Measurements from ENCODE around the gene RNF121. TPM values are rescaled to one million over a fixed set of nuclear protein-coding genes. Genes with fewer than 3 reads are reported as not detected.

RNF121 gene
- total RNA-seq, 1 experiment from 2014 or later = 26.1 TPM

DNA sequence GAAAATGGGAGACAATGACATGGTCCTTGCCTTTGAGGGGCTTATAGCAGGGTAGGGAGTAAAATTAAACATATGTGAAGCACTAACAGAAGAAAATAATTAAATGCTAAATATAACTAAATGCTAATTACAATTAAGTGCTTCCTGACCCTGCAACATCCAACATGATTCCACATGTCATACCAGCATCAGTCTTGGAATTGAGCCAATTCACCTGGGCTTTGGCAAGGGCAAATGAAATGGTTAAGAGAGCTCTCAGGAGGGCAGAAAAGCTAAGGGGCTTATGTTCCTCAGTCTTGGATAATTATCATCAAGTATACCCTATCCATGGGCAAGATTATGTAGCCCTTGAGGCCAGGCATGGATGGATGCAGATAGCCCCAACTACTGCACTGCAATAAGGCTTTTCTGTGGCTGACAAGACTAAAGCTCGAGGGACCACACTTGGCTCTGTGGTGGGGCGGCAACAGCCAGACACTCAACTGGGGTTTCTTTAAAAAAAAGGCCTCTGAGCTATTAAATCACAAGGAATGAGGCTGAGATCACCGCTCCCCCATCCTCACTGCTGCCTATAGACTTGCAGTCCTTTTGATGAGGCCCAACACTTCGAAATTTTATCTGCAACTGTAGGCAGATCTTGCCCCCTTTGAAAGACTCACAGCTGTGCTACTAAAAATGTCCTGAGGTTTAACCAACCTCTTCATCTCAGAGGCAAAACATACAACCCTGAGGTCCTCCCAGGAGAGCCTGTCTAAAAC, 108.9 kb downstream of the RNF121 start:
- DNase-seq (ENCODE audit: low read depth) = no peak

DNA sequence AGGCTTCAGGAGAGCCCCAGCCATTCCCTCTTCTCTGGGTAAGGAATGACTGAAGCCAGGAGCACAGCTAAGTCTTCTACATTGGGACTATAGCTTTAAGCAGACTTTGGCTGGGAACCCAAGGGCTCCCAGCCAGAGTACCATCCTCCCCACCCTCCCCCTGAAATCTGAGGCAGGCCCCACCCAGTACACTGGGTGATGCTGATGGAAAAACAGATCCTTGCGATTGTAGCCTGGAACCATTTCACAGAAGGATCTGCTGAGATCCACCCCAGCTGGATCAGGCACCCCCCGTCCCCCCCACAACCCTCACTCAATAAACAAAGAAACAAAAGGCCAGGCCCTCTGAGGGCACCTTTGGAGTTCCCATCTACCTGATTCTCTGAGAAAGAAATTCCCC, 109.6 kb downstream of the RNF121 start:
- DNase-seq (ENCODE audit: low read depth) = peak; percentile 35

DNA sequence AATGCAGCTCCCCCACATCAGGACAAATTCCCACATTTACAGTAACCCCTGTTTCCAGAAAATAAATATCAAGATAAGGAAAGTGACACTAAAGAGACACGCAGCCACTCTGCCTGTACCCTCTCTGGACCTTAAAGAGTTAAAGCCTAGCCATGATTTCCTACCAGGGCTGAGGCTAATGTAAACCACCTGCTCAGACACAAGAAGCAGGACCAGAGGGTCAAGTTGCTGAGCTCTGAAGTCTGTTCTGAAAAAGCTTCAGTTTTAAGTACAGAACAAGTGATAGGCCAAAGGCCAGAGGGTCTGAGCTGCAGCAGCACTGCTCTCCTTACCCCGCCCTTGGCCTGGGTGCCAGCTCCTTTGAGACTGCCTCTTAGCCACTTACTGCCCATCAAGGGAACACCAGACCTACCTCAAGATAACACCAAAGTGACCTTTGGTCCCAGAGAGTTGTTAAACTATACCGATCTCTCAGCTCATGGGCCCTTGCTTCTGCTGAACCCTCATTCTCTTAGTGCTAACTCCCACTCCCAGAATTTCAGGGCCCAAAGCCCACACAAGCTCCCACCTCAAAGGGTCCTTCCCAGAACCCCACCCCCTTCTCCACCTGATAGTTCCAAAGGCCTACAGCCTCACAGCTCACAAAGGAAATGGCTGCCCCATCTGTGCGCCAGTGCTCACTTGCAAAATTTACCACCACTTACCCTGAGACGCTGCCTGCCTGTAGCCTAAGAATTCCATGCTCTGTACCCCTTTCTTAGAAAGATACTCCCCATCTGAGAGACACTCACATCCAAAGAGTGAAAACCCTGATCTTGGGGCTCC, 110.4 kb downstream of the RNF121 start:
- no peak for DNase-seq (ENCODE audit: low read depth)

DNA sequence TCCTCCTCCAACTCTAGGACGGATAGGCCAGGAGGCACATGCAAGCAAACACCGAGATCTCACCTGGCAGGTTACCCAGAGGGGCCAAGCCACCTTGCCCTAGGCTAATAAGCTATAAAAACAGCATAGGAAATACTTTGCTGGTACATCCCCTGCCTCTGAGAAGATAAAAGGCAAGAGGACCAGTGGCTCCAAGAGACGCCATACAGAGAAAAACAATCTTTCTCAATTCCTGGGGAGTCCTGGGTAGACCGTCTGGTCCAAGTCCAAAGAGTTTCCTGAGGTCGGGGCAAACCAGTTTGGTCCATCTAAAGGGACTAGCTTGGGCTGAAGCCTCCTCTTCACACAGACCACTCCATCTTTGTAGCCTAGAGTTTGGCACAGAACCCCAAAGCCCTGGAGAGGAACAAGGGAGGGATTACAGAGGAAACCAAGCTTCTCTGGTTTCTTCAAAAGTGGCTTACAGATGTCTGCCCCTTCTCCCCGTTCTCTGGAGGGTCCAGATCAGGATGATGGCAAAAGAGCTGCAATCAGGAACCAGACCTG, 111.1 kb downstream of the RNF121 start:
- no peak for DNase-seq (ENCODE audit: low read depth)

DNA sequence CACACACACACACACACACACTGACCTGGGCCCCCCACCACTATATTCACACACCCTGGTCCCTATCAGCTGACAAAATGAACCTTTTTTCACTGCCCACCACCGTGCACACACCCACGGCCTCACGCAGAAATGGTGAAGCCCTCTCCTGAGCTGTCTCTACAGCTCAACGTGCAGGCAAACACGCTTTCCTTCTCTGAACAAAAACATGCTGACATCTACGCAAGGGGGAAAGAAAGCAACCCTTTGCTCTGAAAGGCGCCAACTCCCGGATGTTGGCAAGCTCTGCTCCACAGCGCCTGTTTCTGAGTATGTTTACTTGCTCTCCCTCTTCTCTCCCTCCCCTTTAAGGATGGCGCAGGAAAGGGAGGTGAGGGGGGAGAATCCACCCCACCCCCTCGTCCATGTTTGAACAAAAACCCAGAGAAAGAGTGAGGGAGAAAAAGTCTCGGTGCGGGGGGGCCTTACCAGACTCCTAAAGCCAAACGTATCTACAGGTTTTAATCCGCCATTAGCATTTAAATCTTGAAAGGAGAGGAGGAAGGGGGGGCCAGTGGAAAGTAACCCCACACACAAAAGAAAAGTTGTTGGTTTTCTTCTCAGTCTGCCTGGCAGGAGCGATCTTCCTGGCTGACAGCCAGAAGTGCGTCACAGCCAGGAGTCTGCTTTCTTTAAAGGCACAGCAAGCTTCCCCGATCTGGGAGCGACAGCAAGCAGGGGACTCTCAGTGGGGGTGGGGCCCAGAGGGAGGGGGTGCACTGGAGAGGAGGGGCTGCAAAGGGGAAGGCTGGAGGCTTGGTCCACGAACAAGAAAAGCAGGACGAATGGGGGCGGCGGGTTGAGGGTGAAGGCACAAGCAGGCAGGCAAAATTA, 111.9 kb downstream of the RNF121 start:
- DNase-seq (ENCODE audit: low read depth) = peak; percentile 88

DNA sequence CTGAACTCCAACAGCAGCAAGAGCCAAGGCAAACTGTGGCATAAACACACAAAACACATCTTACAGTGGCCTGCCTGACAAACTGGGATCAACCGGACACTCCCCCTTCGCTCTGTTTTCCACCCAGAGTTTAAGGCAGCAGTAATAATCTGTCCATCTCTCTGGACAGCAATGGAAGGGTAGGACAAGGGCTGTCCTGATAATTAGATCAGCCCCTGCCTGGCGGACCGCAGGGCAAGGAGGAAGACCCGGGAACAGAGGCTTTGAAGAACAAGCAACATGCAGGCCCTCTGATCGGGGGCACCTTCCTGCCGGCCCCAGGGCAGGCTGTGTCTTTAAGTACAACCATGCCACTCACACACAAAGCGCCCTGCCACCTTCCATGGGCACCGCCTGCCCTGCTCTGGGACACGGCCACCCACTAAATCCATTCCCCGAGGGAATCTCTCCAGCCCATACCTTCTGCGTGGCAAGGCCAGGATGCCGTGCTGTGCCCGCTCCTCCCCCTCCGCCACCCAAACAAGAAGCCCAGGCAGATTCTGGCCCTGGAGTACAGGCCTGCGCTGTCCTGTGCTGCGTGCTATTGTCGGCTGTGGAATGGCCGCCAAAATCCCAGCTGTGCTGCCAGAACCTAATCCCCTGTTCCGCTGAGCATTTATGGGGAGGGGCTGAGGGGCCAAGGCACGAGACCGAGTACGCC, 112.7 kb downstream of the RNF121 start:
- DNase-seq (ENCODE audit: low read depth) = peak; percentile 70

DNA sequence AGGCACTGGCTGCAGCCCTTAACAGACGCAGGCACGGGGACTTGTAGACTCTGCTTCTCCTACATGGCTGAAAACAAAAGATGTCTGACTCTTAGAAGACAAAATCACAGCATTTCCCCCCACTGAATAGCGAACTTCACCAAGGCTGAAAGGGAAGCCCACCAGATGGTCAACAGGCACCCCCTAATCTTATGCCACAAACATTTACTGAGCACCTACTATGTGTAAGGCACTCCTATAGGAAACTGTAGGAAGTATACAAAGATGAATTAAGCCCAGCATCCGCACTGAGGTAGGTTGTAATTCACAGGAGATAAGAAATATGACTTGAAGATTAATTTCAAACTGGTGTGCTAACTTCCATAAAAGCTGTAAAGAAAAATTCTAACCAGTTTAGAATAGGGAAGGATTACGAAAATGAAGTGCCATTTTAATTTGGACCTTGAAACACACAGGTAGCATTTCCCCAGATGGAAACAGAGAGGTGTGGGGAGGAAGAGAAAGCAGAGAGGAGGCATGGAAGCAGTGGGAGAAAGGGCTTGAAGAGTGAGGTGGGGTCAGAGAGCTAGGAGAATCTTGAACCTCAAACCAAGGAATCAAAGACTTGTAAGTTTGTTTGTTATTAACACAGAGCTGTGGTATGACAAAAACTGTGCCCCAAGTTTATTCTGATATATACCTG, 113.4 kb downstream of the RNF121 start:
- DNase-seq (ENCODE audit: low read depth) = no peak

DNA sequence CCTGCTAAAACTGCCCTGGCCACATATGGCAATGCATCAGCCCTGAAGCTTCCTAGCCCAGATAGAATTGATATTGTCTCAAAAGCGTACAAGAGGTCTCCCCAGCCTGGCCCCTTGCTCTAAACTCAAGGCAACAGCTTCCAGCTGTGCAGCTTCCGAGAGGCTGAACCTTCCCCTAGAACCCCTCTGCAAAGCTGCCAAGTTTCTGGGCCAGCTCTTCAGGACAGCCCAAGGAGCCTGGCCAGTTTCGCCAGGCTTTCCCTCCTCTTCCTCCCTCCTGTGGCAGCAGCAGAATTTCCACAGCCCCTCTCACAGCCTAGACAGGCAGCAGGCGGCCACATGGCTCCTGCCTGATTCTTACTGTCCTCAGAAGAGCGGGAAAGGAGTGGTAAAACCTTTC, 117.0 kb downstream of the RNF121 start:
- DNase-seq (ENCODE audit: low read depth) = no peak

Other genes with a start within 250 kb of the RNF121 start
- not detected in 2 replicates for gene DEFB108B, start 95.8 kb upstream of the RNF121 start, total RNA-seq (2014; rRNA removed)
- gene DEFB131B, start 50.6 kb upstream of the RNF121 start, total RNA-seq (2014; rRNA removed) = not detected in 2 replicates
- gene XNDC1N, start 452 bp upstream of the RNF121 start, total RNA-seq (2014; rRNA removed) = 3.7 and 6.9 TPM in 2 replicates
- 0.90 and 1.8 TPM in 2 replicates for gene IL18BP, start 69.9 kb downstream of the RNF121 start, total RNA-seq (2014; rRNA removed)
- gene NUMA1, start 151.5 kb downstream of the RNF121 start, total RNA-seq (2014; rRNA removed) = 120 and 132 TPM in 2 replicates
- 6.4 and 7.8 TPM in 2 replicates for gene LRRC51, start 151.8 kb downstream of the RNF121 start, total RNA-seq (2014; rRNA removed)
- 150 and 155 TPM in 2 replicates for gene LAMTOR1, start 174.3 kb downstream of the RNF121 start, total RNA-seq (2014; rRNA removed)
- not detected in 2 replicates for gene TOMT, start 176.9 kb downstream of the RNF121 start, total RNA-seq (2014; rRNA removed)
- 33.9 and 42.8 TPM in 2 replicates for gene ANAPC15, start 183.6 kb downstream of the RNF121 start, total RNA-seq (2014; rRNA removed)
- not detected in 2 replicates for gene FOLR3, start 206.7 kb downstream of the RNF121 start, total RNA-seq (2014; rRNA removed)

Measured in LHCN-M2 (cell line).